ENCODE measurements around the gene SNRPD1. TPM values are rescaled to one million over a fixed set of nuclear protein-coding genes. Genes with fewer than 3 reads are reported as not detected.

Gene SNRPD1
- total RNA-seq, 2 donors from 2014 or later, result 2.6 to 3.6 TPM

DNA sequence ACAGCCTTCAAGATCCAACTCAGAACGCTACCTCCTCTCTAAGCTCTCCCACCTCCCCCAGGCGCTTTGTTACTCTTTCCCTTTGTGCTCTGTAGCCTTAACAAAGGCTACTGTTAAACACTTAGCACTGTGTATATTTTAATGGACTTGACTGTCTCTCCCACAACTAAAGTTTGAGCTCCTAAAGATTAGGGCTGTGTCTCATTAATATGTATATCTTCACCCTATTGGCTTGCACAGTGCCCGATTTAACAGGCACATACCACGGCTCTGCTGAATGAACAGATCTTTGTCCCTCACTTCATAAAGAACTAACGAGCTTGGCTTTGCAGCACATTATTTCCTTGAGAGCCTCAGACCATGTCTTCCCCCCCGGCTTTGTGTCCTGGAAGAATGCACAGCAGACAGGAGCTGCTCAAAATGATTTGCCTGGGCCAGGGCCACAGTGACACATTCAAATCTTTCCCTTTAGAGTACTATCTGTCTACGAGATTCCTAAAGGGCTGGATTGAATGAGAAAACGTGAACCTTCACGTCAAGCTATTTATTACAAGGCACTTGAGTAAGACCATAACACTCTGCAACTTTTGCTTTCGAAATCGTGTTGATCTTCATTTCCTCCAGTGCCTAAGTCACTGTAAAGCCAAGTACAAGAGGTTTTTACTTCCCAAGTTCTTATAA, 70.4 kb downstream of the SNRPD1 start:
- peaks cover 12% of the 10 kb centered on the region for H3K4me1 ChIP-seq
- peak overlapping the region in 3 of 4 donors; percentile 31 to 70 (median 70) for H3K27ac ChIP-seq
- no peak overlapping the region for H3K4me3 ChIP-seq
- no peaks in the 10 kb centered on the region for H3K27me3 ChIP-seq
- TF ChIP-seq CTCF (IDR thresholded peaks at IDR 0.05) (no peak), POLR2A (IDR thresholded peaks at IDR 0.05) (no peak)
- ATAC-seq (peak; percentile 42), DNase-seq (peak in 1 of 4 donors; percentile 18)
- intact Hi-C loops (cut with DNase I), result no loop called here
- H3K9me3 ChIP-seq, result no peaks in the 10 kb centered on the region
- H3K36me3 ChIP-seq (replicated peaks in 1 of 2; ENCODE audit: insufficient read depth in 1 of 2, low read depth in 2 of 2), result no peaks in the 10 kb centered on the region
- WGBS, 2 donors, result 51 to 71% methylated on average over 11 of the region's 11 CpGs

Small RNAs within 50 kb of the gene (microRNA-seq; reads per million reads assigned to microRNA genes)
- 0.90 to 3.3 reads per million in 2 donors for gene MIR320C1 (ENCODE audit: borderline number of aligned reads in 2 of 2, borderline replicate concordance in 2 of 2)

Small RNAs within 50 kb of the gene (small RNA-seq; reads per million reads assigned to genes)
- gene MIR320C1, result not detected

Other genes starting within 250 kb of the SNRPD1 start
- gene ESCO1, start 11.6 kb upstream of the SNRPD1 start, total RNA-seq, result 10 to 100 TPM; 12.7 to 27.7 TPM
- gene ABHD3, start 92.5 kb downstream of the SNRPD1 start, total RNA-seq, result 10 to 100 TPM in 1 of 2 donors, 1 to 10 TPM in 1; 1.6 to 19.2 TPM
- gene MIB1, start 128.5 kb downstream of the SNRPD1 start, total RNA-seq, result 10 to 100 TPM; 13.8 to 18.7 TPM

Measured in body of pancreas (tissue), 4 donors.